GM21576 (cell line): ENCODE results near the gene ADAMTS18.
"Not testable (repeated sequence)": the region's sequence is repeated elsewhere in the genome, so short reads cannot be mapped to it uniquely, and the experiment has no call there.

Experiments used
- ATAC-seq: cut with Tn5 transposase; IDR thresholded peaks from one replicate; pipeline ENCODE4 v1.9.1; 2021; ENCODE audit warnings: mild to moderate bottlenecking, moderate library complexity; ENCODE audit not compliant: unreplicated experiment

ADAMTS18 gene

DNA sequence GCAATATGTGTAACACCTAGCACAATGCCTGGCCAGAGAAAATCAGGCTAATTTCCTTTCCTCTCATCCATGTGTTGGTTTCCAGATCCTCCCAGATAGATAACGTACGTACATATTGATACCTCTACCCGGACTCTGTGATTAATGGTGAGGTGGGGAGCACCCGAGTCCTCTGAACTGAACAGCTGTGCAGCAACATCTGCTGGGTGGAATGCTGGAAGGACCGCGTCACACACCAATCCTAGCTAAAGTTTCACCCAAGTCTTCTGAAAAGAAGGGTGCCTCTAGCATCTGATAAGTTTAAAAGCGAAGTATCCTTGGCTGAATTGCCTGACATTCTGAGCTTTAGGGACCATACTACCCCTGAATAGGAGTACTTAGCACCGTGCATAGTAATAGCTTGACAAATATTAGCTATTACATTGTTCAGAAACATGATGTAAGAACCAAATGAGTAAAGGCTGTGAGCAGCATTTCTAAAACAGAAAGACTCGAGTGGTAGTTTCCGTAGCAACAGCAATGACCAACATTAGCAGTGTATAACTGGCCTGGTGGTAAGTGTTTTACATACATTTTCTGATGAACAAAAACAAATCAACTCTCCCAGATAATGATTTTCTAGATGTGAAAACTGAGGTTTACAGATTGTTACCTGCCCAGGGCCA is 144.3 kb downstream of the ADAMTS18 start:
- no peak for ATAC-seq

GRCh38 chr16:77289331-77289809 is 145.5 kb downstream of the ADAMTS18 start:
- ATAC-seq, result no peak

GRCh38 chr16:77288222-77288621 is 146.6 kb downstream of the ADAMTS18 start:
- ATAC-seq, result no peak

DNA sequence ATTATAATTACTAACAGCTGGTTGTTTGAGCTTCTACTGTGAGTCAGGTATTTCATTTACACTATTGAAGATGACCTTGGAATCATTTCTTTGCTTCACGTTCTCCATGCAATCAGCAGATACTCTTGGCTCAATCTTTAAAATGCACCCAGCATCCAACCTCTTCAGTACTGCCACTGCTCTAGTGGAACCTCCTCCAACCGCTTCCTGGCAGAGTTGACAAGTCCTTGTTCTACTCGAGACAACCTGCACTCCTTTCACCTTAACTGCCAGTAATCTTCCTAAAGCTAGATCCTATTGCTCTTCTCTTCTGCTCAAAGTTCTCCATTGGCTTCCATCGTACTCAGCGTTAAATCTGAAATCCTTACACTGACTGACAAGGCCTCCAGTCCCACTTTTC is 149.2 kb downstream of the ADAMTS18 start:
- no peak for ATAC-seq

DNA sequence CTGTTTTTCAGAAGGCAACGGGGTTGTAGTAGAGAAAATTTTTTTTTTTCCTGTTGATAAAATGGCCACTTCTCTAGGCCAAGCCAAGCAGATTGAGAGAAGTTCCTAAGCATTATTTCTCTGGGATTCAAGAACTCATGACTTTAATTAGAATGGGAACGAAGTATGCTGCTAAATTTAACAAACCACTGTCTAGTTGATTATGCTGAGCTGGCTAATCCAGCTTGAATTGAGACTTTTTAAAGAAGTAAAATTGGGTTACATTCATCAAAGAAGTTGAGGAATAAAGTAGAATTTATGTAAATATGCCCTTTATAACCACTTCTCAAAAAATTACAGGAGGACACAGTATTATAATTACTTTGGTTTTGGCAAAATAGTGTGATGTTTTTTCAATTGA is 152.5 kb downstream of the ADAMTS18 start:
- ATAC-seq, result no peak

DNA sequence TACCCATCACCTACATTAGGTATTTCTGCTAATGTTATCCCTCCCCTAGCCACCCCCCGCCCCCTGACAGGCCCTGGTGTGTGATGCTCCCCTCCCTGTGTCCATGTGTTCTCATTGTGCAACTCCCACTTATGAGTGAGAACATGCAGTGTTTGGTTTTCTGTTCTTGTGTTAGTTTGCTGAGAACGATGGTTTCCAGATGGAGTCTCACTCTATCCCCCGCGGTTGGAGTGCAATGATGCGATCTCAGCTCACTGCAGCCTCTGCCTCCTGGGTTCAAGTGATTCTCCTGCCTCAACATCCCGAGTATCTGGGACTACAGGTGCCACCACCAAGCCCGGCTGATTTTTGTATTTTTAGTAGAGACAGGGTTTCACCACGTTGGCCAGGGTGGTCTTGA is 155.5 kb downstream of the ADAMTS18 start:
- ATAC-seq, result not testable (repeated sequence)

DNA sequence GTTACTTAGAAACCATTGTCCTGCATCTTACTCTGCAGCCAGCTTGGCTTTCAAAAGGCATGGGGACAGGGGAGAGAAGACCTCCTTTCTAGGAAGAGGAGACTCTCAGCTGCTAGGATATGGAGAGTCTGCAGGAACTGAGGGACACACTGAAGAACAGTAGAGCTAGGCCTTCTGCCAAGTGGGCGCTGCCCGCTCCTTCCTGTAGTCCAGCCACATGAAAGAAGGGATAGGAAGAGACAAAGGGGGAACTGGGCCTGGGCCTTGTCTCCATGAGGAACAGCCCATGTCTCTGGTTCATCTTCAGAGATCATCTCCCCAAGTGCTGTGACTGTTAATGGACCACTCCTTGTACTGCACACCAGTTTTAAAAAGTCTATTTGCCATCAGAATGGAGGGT is 157.3 kb downstream of the ADAMTS18 start:
- ATAC-seq, result no peak

GRCh38 chr16:77277141-77277540 is 157.7 kb downstream of the ADAMTS18 start:
- no peak for ATAC-seq

DNA sequence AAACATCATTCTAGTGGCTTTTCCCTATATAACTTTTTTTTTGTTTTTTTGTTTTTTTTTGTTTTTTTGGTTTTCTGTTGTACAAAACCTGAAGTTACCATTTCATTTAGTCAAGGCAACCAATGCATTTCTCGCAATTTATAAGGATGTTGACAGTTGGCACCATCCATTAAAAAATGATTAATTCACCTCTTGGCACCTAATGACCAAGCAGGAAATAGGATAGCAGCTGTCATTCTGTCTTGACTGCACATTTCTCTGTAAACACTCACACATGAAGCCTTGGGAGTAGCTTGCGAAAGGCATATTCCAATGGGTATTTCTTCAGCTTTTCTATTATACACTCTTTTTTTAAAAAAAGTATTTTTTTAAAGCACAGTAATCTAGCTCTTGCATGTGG is 158.2 kb downstream of the ADAMTS18 start:
- ATAC-seq, result no peak

GRCh38 chr16:77275303-77275702 is 159.5 kb downstream of the ADAMTS18 start:
- not testable (repeated sequence) for ATAC-seq

DNA sequence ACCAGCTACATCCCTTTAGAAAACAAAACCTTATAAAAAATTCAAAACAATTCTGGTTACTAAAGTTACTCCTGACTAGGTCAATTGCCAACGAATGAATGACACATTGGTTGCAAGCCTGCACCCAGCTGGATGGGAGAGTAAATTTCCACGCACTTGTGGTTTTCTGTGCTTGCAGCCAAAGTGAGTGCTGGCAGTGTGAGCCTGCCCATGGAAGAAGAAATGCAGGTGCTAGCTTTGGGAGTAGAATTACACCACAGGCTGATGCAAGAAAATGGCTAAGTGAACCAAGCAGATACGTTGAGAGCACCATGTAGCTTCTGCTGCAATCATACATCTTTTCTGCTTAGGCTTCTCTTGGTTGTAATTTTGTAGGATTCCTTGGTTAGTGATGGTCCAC is 161.0 kb downstream of the ADAMTS18 start:
- no peak for ATAC-seq

- no peak for ATAC-seq
These were observed 163.1 kb downstream of the ADAMTS18 start for GRCh38 chr16:77271532-77272426.

- not testable (repeated sequence) for ATAC-seq
These were observed 168.6 kb downstream of the ADAMTS18 start for GRCh38 chr16:77266185-77266584.

GRCh38 chr16:77262971-77263370 is 171.9 kb downstream of the ADAMTS18 start:
- no peak for ATAC-seq

DNA sequence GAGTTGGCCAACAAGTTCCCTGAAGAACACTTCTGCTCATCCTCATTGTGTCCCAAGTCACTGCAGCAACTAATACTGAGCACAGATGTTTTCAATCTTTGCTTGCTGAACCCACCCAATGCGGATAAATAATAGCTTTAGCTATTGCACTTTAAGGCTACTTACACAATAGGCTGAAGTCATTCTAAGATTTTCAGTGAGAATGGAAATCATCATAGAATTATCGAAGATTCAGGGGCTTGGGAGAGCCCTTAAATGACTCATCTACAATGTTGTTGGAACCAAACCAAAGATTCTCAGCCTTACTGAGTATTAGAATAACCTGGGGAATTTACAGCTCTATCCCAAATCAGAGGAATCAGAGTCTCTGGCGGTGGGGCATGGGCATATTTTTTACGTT is 184.4 kb downstream of the ADAMTS18 start:
- ATAC-seq, result no peak

DNA sequence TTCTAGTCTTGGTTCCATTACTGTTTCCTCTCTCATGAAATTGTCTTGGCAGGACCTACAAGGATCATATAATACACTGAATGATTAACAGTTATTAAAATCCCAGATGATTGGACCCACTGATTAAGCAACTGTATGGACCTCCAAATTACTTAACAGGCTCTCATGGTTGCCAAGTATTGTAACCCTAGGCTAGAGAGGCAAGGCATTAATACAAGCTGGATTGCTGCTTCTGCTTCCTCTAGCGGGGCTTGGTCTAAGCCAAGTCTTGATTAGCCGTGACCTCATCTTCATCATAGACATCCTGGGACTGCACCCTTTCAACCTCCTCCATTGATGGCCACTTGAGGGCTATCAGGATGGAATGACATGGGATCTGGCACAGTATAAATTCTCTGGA is 188.7 kb downstream of the ADAMTS18 start:
- ATAC-seq, result no peak

GRCh38 chr16:77242471-77242870 is 192.4 kb downstream of the ADAMTS18 start:
- ATAC-seq, result not testable (repeated sequence)

DNA sequence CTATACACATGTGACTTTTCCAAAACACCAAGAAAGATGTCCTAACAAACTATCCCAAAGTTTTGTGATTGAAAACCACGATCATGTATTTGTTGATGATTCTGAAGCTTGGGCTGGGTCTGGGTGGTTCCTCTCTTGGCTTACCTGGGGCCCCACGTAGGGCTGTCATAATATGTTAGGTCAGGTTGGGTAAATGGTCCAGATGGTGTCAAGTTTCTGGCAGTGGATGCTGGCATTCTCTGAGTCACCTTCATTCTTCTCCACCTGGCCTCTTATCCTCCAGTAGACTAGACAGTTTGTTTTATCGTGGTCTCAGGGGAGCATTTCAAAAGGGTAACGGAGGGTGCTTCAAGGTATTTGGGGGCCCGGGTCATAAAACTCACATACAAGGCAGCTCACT is 196.2 kb downstream of the ADAMTS18 start:
- ATAC-seq, result no peak

DNA sequence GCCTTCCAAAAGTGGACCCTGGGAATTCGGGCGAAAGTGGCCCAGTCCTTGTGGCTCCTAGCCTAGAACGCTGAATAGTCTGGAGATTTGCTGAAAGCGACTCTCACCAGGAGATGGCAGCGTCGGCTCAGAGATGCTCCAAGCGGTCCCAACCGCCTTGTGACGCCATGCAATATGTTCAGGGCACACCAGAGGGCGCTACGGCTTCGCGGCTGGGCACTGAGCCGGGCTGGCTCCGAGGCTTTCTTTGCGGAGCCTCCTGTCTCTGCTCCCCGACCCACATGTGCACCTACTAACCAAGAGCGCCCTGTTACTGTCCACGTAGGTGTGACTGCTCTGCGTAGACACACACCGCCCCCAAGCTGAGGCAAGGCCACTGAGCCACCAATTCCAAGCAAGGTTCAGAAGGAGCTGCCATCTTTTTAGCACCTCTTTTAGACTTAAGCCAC is 198.7 kb downstream of the ADAMTS18 start:
- ATAC-seq, result peak; percentile 99

DNA sequence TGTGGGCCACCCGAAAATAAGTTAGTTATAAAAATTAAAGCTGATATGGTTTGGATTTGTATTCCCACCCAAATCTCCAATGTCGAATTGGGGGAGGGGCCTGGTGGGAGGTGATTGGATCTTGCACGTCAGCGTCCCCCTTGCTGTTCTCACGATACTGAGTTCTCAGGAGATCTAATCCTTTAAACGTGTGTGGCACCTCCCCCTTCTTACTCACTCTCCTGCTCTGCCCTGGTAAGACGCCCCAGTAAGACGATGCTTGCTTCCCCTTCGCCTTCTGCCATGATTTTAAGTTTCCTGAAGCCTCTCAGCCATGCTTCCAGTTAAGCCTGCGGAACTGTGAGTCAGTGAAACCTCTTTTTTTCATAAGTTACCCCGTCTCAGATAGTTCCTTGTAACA is 200.2 kb downstream of the ADAMTS18 start:
- ATAC-seq, result no peak

DNA sequence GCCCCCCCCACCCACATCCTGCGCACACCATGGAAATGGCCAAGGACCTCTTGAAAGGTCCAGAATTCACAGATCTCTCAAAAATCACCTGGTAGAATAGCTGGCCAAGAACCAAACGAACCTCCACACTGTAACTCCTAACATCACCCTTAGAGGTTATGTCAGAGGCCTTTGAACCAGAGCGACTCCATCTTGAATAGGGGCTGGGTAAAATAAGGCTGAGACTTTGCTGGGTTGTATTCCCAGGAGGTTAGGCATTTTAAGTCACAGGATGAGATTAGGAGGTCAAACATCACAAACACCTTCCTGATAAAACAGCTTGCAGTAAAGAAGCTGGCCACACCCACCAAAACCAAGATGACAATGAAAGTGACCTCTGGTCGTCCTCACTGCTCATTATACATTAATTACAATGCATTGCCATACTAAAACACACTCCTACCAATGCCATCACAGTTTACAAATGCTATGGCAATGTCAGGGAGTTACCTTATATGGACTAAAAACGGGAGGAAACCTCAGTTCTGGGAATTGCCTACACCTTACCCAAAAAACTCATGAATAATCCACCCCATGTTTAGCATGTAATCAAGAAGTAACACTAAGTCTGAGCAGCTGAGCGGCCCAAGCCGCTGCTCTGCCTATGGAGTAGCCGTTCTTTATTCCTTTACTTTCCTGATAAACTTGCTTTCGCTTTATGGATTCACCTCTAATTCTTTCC is 200.9 kb downstream of the ADAMTS18 start:
- ATAC-seq, result no peak
